ENCODE results near the gene DENND2C. TPM values are rescaled to one million over a fixed set of nuclear protein-coding genes. Genes with fewer than 3 reads are reported as not detected.

DENND2C gene
- total RNA-seq, 1 donor = 8.3 TPM

GRCh38 chr1:114668373-114668772, 1.5 kb downstream of the DENND2C start:
- Histone ChIP-seq H2AFZ (ENCODE audit: low read length) (no peak overlapping the region), H3K36me3 (ENCODE audit: insufficient read depth, low read length) (no peaks in the 10 kb centered on the region), H3K4me2 (ENCODE audit: insufficient read depth, low read length) (no peak overlapping the region), H3K79me2 (ENCODE audit: insufficient read depth, low read length) (peaks cover 10% of the 10 kb centered on the region), H3K27ac (ENCODE audit: low read depth, low read length) (no peak overlapping the region), H3K9me3 (ENCODE audit: low read depth, low read length) (no peaks in the 10 kb centered on the region), H4K20me1 (ENCODE audit: insufficient read depth, low read length) (no peaks in the 10 kb centered on the region), H3K27me3 (ENCODE audit: insufficient read depth, low read length) (no peaks in the 10 kb centered on the region), H3K4me1 (ENCODE audit: insufficient read depth, low read length) (peaks cover 7% of the 10 kb centered on the region), H3K4me3 (ENCODE audit: insufficient read depth, low read length) (no peak overlapping the region)
- TF ChIP-seq CTCF (IDR thresholded peaks at IDR 0.05; ENCODE audit: extremely low read depth, low read depth, low read length) = no peak
- no peak for DNase-seq (ENCODE audit: insufficient read length, low spot score, missing footprints)

GRCh38 chr1:114666954-114667353, 2.9 kb downstream of the DENND2C start:
- H3K27me3 ChIP-seq (ENCODE audit: insufficient read depth, low read length) = no peaks in the 10 kb centered on the region
- H3K79me2 ChIP-seq (ENCODE audit: insufficient read depth, low read length) = peaks cover 10% of the 10 kb centered on the region
- no peaks in the 10 kb centered on the region for H4K20me1 ChIP-seq (ENCODE audit: insufficient read depth, low read length)
- no peaks in the 10 kb centered on the region for H3K9me3 ChIP-seq (ENCODE audit: low read depth, low read length)
- H3K27ac ChIP-seq (ENCODE audit: low read depth, low read length) = no peak overlapping the region
- H3K4me2 ChIP-seq (ENCODE audit: insufficient read depth, low read length) = no peak overlapping the region
- no peak overlapping the region for H3K4me3 ChIP-seq (ENCODE audit: insufficient read depth, low read length)
- DNase-seq (ENCODE audit: insufficient read length, low spot score, missing footprints) = no peak
- no peak overlapping the region for H2AFZ ChIP-seq (ENCODE audit: low read length)
- H3K36me3 ChIP-seq (ENCODE audit: insufficient read depth, low read length) = no peaks in the 10 kb centered on the region
- peaks cover 7% of the 10 kb centered on the region for H3K4me1 ChIP-seq (ENCODE audit: insufficient read depth, low read length)
- no peak for TF ChIP-seq CTCF (IDR thresholded peaks at IDR 0.05; ENCODE audit: extremely low read depth, low read depth, low read length)

GRCh38 chr1:114660238-114660637, 9.6 kb downstream of the DENND2C start:
- no peak for DNase-seq (ENCODE audit: insufficient read length, low spot score, missing footprints)
- Histone ChIP-seq H3K9me3 (ENCODE audit: low read depth, low read length) (no peaks in the 10 kb centered on the region), H3K4me1 (ENCODE audit: insufficient read depth, low read length) (no peaks in the 10 kb centered on the region), H3K4me2 (ENCODE audit: insufficient read depth, low read length) (no peak overlapping the region), H3K27me3 (ENCODE audit: insufficient read depth, low read length) (no peaks in the 10 kb centered on the region), H3K36me3 (ENCODE audit: insufficient read depth, low read length) (no peaks in the 10 kb centered on the region), H4K20me1 (ENCODE audit: insufficient read depth, low read length) (no peaks in the 10 kb centered on the region), H3K79me2 (ENCODE audit: insufficient read depth, low read length) (no peaks in the 10 kb centered on the region), H2AFZ (ENCODE audit: low read length) (no peak overlapping the region), H3K4me3 (ENCODE audit: insufficient read depth, low read length) (no peak overlapping the region), H3K27ac (ENCODE audit: low read depth, low read length) (no peak overlapping the region)
- TF ChIP-seq CTCF (IDR thresholded peaks at IDR 0.05; ENCODE audit: extremely low read depth, low read depth, low read length) = no peak

- H3K4me3 ChIP-seq (ENCODE audit: insufficient read depth, low read length) = no peak overlapping the region
- H3K9me3 ChIP-seq (ENCODE audit: low read depth, low read length) = no peaks in the 10 kb centered on the region
- H3K79me2 ChIP-seq (ENCODE audit: insufficient read depth, low read length) = no peaks in the 10 kb centered on the region
Measured at GRCh38 chr1:114651893-114652292, 18.0 kb downstream of the DENND2C start.

More at GRCh38 chr1:114651893-114652292, 18.0 kb downstream of the DENND2C start:
- Histone ChIP-seq H3K4me2 (ENCODE audit: insufficient read depth, low read length) (no peak overlapping the region), H2AFZ (ENCODE audit: low read length) (no peak overlapping the region), H4K20me1 (ENCODE audit: insufficient read depth, low read length) (no peaks in the 10 kb centered on the region), H3K36me3 (ENCODE audit: insufficient read depth, low read length) (no peaks in the 10 kb centered on the region), H3K27me3 (ENCODE audit: insufficient read depth, low read length) (no peaks in the 10 kb centered on the region), H3K27ac (ENCODE audit: low read depth, low read length) (no peak overlapping the region), H3K4me1 (ENCODE audit: insufficient read depth, low read length) (no peaks in the 10 kb centered on the region)
- no peak for DNase-seq (ENCODE audit: insufficient read length, low spot score, missing footprints)
- TF ChIP-seq CTCF (IDR thresholded peaks at IDR 0.05; ENCODE audit: extremely low read depth, low read depth, low read length) = no peak
